G401.6 (cell line): Measurements from ENCODE around the gene PAWR.
"Not testable (repeated sequence)": the region's sequence is repeated elsewhere in the genome, so short reads cannot be mapped to it uniquely, and the experiment has no call there.

ENCODE experiments used
- FAIRE-seq: peaks from 2 replicates; lab custom pipeline; 2012; peaks lifted over from hg19 to GRCh38; lab: Jason Lieb, UNC

The PAWR gene

DNA sequence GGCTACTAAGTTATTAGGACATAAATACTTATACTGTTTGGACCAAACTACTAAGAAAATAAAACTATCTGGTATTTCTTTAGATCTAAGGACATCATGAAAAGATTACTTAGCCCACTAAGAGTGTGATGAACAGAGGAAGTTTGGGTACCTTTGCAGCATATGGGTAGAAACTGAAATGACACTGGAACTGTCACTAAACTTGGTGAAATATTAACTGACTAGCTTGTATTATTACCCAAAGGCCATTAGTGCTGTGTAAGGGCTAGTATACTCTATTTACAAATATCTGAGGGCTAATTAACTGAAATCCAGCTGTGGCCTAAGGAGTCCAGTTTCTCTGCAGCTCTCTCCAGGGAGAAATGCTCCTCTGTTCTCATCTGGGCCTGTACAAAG, 45.5 kb downstream of the PAWR start:
- no peak for FAIRE-seq

DNA sequence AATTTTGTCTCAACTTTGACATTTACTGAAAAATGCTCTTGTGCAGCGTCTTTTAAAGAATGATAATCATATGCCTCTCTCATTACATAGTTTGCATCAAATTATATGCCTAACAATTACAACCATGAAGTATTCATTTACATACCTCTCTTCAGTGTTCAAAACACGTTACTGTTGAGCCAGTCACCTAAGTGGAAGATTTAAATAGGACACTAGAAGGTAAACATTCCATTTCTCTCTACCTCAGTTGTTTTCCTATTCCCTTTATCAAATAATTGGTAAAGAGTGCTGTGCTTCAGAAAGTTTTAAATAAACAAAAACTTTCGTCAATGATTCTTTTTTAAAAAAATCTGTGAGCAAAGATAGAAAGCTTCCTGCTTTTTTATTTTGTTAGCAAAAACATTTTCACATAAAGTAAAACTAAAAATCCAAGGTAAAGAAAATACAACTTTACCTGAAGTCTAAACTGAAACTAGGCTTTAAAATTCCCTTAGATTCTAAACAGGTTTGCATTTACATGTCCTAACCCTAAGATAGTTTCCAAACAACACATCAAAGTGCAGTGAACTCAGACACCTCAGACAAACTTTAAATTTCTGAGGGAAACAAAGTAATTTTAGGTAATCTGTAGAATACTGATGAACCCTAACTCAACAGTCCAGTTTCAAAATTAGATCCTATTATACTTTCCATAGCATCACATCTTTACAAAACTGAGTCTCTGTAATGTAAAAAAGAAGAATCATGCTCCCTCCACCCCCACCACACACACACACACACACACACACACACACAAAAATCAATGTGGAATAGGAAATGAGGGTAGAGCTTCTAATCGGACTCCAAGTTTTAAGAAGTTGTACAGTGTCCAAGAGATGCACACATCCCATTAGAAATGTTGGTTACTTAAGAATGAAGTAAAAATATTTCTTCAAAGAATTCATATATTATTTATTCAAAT, 46.2 kb downstream of the PAWR start:
- FAIRE-seq, result peak; percentile 46

DNA sequence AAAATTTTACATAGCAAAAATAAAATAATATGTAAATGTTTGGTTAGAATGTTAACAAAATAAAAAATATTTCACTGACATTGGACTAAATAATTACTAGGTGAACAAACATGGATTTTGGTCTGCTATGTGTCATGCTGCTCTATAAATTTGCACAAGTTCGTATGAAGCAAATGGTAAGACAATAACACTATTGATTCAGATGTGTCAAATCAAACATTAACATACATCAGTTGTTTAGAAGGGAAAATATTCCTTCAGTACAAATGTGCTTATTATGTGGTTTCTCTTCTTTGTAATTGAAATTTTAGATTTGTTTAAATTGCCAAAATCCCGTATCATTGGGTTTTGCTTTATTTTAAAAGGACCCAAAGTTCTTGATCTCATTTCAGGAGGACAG, 46.9 kb downstream of the PAWR start:
- FAIRE-seq, result peak; percentile 11

GRCh38 chr12:79638490-79638889, 52.3 kb downstream of the PAWR start:
- FAIRE-seq, result no peak

DNA sequence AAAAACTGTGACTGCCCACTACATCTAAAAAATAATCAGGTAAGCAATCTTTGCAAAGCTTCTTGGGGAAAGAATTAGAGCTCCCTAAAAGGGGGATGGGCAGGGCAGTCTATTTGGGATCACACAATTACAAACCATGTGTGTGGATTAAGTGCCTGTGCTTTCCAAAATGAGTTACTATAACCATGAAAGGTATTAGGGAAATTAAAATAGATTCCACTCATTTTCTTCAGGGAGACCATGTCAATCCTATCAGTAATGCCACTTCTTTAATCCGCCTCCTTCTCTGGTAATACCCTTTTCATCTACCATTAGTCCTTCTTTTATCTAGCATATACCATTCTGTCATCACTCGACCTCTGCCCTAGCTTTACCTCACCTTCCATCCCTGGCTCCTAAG, 53.7 kb downstream of the PAWR start:
- no peak for FAIRE-seq

- FAIRE-seq, result peak; percentile 6
Measured at GRCh38 chr12:79635676-79636075, 55.1 kb downstream of the PAWR start.

GRCh38 chr12:79634957-79635471, 55.8 kb downstream of the PAWR start:
- no peak for FAIRE-seq

- FAIRE-seq, result no peak
Measured at GRCh38 chr12:79629561-79629960, 61.2 kb downstream of the PAWR start.

GRCh38 chr12:79626735-79627134, 64.0 kb downstream of the PAWR start:
- not testable (repeated sequence) for FAIRE-seq

DNA sequence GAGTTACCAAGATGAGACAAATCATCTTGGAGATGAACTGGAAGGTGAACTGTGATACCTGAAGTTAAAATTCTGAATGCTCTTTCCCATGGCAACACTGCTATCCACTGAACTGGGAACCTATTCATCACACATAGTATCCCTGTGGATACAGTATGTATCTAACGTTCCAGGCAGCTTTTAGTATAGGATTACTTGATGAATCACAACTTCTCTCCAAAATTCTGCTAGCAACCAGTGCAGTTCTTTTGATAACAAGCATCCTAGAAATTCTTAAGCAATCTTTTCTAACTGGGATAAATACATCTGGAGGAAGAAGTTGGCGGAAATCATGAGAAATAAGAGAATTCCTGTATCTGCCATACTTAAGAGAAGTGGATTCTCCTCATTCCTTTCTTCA, 66.4 kb downstream of the PAWR start:
- no peak for FAIRE-seq

- FAIRE-seq, result no peak
Measured at GRCh38 chr12:79619872-79620562, 70.7 kb downstream of the PAWR start.

DNA sequence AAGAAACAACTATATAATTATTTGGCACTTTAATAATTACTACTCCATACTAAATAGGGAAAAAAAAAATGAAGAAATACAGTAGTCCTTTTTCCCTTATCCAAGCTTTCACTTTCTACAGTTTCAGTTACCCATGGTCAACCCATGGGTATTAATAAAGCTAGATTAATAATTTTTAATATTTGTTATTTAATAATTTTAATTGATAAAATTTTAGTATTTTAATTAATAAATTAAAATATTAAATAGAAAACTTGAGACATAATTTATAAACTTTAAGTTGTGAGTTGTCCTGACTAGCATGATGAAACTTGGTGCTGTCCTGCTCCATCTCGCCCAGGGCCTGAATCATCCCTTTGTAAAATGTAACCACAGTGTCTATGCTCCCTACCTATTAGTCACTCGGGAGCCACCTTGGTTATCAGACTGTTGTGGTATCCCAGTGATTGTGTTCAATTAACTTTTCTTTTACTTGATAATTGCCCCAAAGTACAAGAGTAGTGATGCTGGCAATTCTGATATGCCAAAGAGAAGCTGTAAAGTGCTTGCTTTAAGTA, 71.8 kb downstream of the PAWR start:
- FAIRE-seq, result peak; percentile 82

GRCh38 chr12:79617696-79618095, 73.1 kb downstream of the PAWR start:
- no peak for FAIRE-seq

DNA sequence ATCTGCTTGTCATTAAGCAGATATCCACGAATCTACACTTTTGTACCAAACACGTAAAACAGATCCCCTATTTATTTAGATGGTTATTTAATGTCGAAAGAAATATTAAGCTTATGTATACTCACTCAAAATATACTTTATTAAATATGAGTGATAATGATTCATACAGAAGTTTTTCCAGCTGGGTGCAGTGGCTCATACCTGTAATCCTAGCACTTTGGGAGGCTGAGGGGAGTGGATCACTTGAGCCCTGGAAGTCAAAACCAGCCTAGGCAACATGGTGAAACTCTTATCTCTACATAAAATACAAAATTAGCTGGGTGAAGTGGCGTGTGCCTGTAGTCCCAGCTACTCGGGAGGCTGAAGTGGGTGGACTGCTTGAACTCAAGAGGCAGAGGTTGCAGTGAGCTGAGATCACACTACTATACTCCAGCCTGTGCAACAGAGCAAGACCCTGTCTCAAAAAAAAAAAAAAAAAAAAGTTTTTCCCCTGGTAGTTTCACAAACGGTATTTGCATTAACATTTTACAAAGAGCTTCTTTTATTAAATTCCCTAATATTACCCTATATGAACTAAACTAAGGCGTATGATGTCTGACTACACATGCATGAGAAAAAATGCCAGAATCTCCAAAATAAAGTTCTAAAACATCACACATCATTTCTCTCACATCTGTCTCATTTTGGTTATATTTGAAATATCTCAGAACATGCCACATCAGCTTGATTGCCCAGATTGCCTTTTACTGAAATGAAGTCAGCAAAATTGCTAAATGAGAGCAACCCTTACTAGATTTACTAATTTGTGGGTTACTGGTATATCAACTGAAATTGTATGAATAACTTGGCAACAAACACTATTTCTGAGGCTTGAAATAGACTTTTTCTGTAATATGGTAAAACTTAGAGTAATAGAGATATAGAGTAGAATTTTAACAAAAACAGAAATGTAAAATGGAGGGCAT, 74.9 kb downstream of the PAWR start:
- no peak for FAIRE-seq

DNA sequence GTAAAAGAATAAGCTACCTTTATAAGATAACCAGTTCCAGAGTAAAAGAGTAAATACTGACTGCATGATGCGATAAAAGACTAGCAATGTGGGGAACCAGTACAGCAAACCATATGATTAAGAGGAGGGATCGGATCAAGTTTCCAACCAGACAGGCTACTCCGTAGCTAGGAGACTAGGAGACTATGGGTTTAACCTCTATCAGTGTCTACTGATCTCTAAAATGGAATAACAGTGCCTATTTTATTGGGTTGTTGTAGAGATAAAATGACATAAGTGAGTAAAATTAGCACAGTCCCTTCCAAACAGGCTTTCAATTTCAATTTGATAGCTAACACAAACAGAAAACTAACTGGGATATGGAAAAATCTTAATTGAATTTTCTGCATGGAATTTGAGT, 76.0 kb downstream of the PAWR start:
- no peak for FAIRE-seq

- peak; percentile 17 for FAIRE-seq
Measured at GRCh38 chr12:79601908-79602307, 88.9 kb downstream of the PAWR start.

DNA sequence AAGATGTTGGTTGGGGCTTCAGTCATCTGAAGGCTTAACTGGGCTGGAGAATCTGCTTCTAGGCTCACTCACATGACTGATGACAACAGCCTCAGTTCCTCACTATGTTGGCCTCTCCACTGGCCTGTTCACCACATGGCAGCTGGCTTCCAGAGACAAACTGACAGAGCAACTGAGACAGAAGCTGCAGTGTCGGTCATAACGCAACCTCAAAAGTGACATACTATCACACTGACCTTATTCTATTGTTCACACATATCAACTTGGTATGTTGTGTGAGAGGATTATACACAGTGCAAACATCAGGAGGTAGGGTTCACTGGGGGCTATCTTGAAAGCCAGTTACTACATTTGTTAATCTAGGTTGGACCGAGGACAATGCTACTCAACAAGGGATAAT, 92.9 kb downstream of the PAWR start:
- no peak for FAIRE-seq

GRCh38 chr12:79596719-79597350, 93.9 kb downstream of the PAWR start:
- FAIRE-seq, result peak; percentile 63

- no peak for FAIRE-seq
Measured at GRCh38 chr12:79595273-79595672, 95.5 kb downstream of the PAWR start.

DNA sequence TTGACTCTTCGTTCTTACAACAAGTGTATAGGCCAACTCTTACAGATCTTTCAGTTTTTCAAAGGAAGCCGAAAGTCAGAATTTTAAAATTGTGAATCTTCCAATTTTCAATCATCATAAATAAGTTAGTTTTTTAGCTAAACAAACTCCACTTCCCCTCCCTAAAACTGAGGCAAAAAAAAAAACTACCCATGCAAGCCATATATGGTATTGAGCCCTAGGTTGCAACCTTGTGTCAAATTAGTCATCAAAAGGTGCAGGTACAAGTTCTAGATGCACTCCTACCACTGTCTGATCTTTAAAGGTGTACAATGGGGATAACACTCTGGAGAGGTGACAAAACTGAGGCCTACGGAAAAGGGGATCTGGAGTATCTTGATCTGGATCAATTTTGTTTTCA, 97.9 kb downstream of the PAWR start:
- no peak for FAIRE-seq

DNA sequence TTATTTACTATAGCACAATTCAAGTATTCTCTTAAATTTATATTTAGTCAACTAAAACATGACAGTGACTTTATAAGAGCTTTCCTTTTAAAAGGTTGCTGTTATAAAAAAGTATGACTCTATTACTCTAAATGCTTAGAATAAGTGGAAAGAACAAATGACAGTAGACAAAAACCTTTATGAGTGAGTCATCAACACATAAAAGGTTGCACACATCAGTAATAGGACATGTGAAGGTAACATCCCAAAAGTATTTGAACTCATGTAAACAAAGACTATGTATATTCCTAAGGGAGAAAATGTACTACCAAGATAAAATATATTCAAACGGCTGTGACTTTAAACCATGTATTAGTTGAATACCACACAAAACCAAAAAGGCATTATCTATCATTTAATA, 98.8 kb downstream of the PAWR start:
- no peak for FAIRE-seq
